ENCODE data around the gene SLC5A10.
"Not testable (repeated sequence)": the region's sequence is repeated elsewhere in the genome, so short reads cannot be mapped to it uniquely, and the experiment has no call there.

SLC5A10 gene

GRCh38 chr17:18951941-18952842 lies at the start of gene SLC5A10:
Gene SLC5A10, plus strand, starts transcription at chr17:18952165. Its CDS starts 41 bp downstream, at chr17:18952206.
- no peak for DNase-seq

DNA sequence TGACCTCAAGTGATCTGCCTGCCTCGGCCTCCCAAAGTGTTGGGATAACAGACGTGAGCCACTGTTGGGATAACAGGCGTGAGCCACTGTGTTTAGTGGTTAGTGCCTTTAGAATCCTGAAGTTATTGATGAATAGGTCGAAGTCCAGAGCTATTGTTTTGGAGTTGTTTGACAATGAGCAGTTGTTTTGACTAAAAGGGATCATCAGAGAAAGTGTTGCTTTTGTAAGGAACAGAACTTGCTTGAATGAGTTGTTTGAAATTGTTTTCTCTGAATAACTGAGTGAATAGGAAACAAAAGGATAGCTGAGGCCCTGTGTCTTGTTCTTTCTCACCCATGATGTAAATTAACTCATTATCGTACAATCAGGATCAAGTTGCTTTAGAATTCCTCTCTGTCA lies 47.5 kb upstream of the SLC5A10 start:
- DNase-seq = no peak

DNA sequence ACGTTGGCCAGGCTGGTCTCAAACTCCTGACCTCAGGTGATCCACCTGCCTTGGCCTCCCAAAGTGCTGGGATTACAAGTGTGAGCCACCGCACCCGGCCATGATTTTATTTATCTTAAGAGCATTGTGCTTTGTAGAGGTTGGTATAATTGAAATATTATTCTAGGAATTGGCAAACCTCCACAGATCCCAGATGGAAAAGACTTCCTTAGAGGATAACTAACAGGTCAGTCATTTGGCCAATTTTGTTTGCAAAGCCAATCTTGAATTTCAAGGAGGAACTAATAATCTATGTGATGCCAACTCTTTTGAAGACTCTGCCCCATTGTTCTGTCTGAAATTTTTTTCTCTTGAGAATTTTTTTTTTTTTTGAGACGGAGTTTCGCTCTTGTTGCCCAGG lies 46.7 kb upstream of the SLC5A10 start:
- no peak for DNase-seq

GRCh38 chr17:18910326-18910725 lies 41.6 kb upstream of the SLC5A10 start:
- no peak for DNase-seq

DNA sequence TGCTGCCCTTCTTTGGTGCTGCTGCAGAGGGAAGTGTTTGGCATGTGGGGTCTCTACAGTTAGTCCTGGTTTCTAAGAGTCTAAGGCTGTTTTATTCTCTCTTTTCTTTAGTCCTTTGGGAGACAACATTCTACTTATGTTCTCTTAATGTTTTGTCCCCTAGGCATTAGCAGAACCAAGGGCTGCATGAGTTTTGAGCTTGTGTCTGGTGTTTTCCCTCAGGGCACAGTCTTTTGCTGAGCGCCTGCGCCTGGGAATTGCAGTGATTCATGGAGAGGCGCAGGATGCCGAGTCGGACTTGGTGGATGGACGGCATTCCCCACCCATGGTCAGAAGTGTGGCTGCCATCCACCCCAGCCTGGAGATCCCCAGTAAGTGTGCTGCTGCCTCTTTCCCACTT lies 41.1 kb upstream of the SLC5A10 start:
- no peak for DNase-seq

GRCh38 chr17:18916816-18917500 lies 35.0 kb upstream of the SLC5A10 start:
- peak; percentile 66 for DNase-seq

DNA sequence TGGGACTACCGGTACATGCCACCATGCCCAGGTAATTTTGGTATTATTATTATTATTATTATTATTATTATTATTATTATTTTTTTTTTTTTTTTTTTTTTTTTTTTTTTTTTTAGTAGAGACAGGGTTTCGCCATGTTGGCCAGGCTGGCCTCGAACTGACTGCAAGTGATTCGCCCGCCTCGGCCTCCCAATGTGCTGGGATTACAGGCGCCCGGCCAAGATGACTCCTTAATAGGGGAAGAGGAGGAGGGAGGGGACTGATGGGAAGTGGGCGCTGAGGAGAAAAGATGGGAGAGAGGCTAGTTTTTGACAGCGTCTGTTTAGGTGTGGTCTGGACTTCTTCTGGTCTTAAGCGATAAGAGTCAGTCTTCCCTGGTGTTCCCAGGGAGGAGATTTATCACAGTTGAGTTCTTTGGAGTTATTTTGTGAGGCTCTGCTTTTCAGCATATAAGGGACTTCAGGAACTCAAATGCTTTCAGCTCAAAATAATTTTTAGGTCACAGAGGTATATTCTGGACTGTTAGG lies 34.4 kb upstream of the SLC5A10 start:
- DNase-seq = peak; percentile 27

- no peak for DNase-seq
Observed at GRCh38 chr17:18919963-18920362, 32.0 kb upstream of the SLC5A10 start.

DNA sequence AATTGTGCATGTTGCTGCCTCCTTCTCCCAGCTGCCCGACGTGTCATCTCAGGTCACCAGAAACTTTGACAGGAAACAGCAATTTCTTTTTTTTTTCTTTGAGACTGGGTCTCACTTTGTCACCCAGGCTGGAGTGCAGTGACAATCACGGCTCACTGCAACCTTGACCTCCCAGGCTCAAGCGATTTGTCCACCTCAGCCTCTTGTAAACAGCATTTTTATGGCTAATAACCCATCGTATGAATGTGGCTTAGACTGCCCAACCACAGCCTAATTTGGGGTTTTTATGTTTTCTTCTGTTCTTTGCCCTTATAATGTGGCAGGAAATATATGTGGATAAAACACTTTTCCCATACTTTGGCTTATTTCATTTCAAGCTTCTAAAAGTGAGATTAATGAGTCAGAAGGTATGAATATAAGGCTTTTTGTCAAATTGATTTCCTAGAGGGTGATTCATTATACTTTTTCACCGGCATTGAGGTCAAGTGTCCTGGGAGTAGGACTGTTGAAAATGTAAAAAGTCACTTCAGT lies 31.0 kb upstream of the SLC5A10 start:
- peak; percentile 21 for DNase-seq

DNA sequence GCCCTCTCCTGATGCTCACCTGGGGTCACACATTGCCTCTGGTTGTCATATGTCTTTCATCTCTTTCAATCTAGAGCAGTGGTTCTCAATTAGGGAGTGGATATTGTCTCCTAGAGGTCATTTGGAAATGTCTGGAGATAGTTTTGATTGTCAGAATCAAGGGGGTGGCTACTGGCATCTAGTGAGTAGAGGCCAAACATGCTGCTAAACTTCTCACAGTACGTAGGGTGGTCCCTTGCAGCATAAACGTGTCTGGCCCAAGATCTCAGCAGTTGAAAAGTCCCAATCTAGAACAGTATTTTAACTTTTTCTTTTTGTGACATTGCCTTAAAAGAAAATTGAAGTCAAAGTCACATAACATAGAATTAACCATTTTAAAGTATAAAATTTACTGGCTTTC lies 30.5 kb upstream of the SLC5A10 start:
- no peak for DNase-seq

GRCh38 chr17:18921912-18922451 lies 30.0 kb upstream of the SLC5A10 start:
- peak; percentile 53 for DNase-seq

DNA sequence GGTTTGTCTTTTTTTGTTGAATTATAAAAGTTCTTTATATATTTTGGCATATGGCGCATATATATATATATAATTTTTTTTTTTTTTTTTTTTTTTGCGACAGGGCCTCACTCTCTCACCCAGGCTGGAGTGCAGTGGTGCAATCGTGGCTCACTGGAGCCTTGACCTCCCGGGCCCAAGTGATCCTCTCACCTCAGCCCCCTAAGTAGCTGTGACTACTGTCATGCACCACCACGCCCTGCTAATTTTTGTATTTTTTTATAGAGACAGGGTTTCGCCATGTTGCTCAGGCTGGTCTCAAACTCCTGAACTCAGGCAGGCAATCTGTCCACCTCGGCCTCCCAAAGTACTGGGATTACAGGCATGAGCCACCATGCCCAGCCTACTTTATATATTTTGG lies 29.4 kb upstream of the SLC5A10 start:
- not testable (repeated sequence) for DNase-seq

DNA sequence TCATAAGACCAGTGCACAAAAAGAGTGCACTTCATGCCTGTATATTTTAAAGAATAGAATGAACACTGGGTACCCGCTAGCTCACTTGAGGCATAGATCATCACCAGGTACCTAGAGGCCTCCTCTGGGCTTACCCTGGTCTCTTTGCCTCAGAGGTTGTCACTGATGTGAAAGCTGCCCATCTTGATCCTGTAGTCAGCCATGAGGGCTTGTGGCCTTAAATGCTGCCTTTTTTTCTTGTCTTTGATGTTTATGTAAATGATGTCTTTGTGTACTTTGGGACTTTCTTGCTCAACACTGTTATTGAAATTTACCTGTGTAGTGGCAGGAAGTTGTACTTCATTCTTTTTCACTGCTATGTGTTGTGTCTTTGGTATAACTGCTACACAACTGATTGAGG lies 26.8 kb upstream of the SLC5A10 start:
- DNase-seq = no peak

DNA sequence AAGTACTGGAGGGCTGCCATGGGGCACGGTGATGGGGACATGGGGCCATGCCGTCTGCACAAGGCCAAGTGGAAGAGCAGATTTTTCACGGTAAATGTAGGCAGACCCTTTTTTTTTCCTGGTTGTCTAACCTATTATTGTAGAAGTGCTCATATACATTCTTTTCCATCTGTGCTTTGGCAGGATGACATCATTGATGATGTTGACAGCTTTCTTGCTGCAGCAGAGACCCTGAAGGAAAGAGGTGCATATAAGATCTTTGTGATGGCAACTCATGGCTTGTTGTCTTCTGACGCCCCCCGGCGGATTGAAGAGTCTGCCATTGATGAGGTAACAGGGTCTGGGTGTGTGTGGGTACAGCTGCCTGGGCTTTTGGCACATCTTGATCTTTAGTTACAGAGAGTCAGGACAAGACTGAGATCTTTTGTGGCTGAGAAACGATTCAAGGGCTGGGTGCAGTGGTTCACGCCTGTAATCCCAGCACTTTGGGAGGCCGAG lies 23.3 kb upstream of the SLC5A10 start:
- DNase-seq = no peak

- no peak for DNase-seq
Observed at GRCh38 chr17:18932360-18933055, 19.5 kb upstream of the SLC5A10 start.

DNA sequence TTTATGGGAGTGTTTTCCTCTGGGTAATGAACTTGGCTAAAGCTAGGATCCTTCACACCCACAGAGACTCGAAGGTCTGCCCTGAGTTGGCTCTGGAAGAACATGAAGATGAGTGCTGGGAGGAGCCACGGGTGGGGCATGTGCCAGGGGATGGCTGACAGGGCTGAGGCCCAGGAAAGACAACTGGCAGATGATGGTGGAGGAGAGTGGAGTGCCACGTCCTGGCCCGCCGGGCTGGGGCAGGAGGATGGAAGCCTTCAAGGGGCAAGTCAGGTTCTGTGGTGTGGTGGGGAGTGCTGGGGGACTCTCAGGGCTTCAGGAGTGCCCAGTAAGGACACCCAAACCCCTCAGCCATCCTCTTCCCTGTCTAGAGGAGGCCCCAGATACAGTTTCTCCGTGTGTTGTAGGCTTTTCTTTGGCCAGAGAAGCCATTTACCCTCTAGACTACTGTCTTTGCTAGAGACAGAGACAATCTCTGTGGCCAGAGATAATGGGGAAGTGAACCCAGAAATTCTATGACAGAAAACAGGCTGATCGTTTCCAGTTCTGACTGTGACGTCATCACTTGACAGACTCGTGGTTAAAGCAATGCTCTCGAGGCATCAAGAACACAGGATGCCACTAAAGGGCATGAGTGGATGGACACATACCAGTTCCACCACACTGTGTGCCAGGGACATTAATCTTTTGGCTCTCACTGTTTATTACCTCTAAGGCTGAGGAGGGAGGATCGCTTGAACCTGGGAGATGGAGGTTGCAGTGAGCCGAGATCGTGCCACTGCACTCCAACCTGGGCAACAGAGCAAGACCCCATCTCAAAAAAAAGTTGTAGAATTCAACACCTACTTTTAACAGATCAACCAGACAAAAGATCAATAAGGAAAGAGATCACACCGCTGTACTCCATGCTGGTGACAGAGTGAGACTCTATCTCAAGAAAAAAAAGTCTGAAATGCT lies 18.6 kb upstream of the SLC5A10 start:
- DNase-seq = no peak

- no peak for DNase-seq
Observed at GRCh38 chr17:18937981-18938691, 13.8 kb upstream of the SLC5A10 start.

DNA sequence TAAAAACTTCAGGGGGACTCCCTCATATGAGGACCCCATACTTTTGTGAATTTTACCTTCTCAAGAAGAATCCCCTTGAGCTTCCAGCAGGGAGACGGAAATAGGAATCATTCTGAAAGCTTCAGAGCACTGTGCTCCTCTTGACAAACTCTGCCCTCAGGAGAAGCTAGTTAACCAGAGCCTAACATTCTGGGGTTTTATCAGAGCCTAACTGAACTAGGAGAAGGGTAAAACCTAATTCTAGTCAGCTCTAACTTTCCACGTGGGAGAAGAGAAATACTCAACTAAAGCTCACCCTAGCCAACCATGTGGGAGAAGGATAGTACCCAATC lies 13.3 kb upstream of the SLC5A10 start:
- DNase-seq = no peak

- DNase-seq = no peak
Observed at GRCh38 chr17:18944646-18945045, 7.3 kb upstream of the SLC5A10 start.

DNA sequence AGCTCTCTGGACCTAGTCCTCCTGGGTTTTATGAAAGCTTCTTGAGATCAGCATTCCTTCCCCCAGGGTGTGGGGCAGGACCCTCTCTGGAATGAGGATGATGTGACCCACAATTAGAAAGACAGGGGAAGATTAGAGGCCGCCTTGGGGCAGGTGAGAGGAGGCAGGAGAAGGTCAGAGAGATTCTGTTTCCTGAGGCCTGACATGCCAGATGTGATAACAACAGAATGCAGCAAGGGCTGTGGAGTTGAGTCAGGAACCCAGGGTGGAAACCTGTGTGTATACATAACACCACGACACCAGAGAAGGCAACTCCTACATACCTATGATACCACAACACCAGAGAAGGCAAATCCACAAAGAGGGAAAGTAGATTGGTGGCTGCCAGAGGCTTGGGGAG lies 5.4 kb upstream of the SLC5A10 start:
- DNase-seq = no peak

DNA sequence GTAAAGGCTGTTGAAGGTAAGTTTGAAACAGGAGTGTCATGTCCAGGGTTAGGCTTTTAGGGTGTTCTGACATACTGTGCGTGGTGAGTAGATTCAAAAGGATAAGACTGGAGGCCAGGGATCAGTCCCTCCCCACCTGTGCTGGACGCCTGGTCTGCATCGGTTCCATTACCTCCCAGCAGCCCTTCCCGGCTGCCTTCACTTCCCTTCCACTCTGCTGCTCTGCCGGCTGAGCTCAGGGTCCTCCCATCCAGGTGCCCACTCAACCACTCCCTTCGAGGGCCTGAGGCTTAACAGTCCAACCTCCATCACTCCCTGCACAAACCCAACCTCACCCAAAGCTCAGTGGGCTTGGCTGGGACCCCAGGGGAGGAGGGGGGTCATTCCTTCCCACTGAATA lies 4.1 kb upstream of the SLC5A10 start:
- DNase-seq = no peak
